H9 (cell line): ENCODE measurements around the gene C1QB. TPM values are rescaled to one million over a fixed set of nuclear protein-coding genes. Genes with fewer than 3 reads are reported as not detected.

Experiments used
- DNase-seq: peaks from one replicate; pipeline ENCODE4 v3.0.0-alpha.2; 2017
- H2AFZ ChIP-seq: one replicate; pipeline ENCODE4 v1.6.1; 2013; ENCODE audit warnings: mild to moderate bottlenecking, low read length, control low read depth, moderate library complexity
- H2AK5ac ChIP-seq: 2 replicates; pipeline ENCODE4 v1.6.1; 2013; ENCODE audit warnings: low read length, control low read depth, mixed read lengths; ENCODE audit not compliant: insufficient read length
- H2BK120ac ChIP-seq: one replicate; pipeline ENCODE4 v1.6.1; 2013; ENCODE audit warnings: low read depth, mild to moderate bottlenecking, low read length, control low read depth, inconsistent platforms; ENCODE audit not compliant: poor library complexity, severe bottlenecking
- H2BK12ac ChIP-seq: 2 replicates; pipeline ENCODE4 v1.6.1; 2013; ENCODE audit warnings: low read length, control low read depth, mixed read lengths, low read depth; ENCODE audit not compliant: insufficient read length
- H2BK15ac ChIP-seq: 2 replicates; pipeline ENCODE4 v1.6.1; 2013; ENCODE audit warnings: low read depth, low read length, control low read depth
- H2BK20ac ChIP-seq: one replicate; pipeline ENCODE4 v1.6.1; 2013; ENCODE audit warnings: low read depth, mild to moderate bottlenecking, low read length, control low read depth, inconsistent platforms; ENCODE audit not compliant: poor library complexity, severe bottlenecking
- H2BK5ac ChIP-seq: 2 replicates; pipeline ENCODE4 v1.6.1; 2013; ENCODE audit warnings: low read length, control low read depth, mixed read lengths; ENCODE audit not compliant: insufficient read length
- H3K14ac ChIP-seq: 2 replicates; pipeline ENCODE4 v1.6.1; 2013; ENCODE audit warnings: low read length, control low read depth; ENCODE audit not compliant: insufficient read depth
- H3K18ac ChIP-seq: 2 replicates; pipeline ENCODE4 v1.6.1; 2013; ENCODE audit warnings: low read depth, mild to moderate bottlenecking, mixed read lengths, low read length, control low read depth; ENCODE audit not compliant: insufficient read length
- H3K23ac ChIP-seq: 2 replicates; pipeline ENCODE4 v1.6.1; 2013; ENCODE audit warnings: low read length, control low read depth, mixed read lengths, low read depth; ENCODE audit not compliant: insufficient read length
- H3K23me2 ChIP-seq: 2 replicates; pipeline ENCODE4 v1.6.1; 2013; ENCODE audit warnings: low read depth, mild to moderate bottlenecking, mixed read lengths, low read length, control low read depth; ENCODE audit not compliant: insufficient read length, poor library complexity, severe bottlenecking
- H3K27ac ChIP-seq: 2 replicates; pipeline ENCODE4 v1.5.1; 2013; ENCODE audit warnings: low read length, control low read depth, mixed read lengths, low read depth; ENCODE audit not compliant: insufficient read length
- H3K27me3 ChIP-seq: 2 replicates; pipeline ENCODE4 v1.6.1; 2013; ENCODE audit warnings: low read length, control low read depth, inconsistent platforms; ENCODE audit not compliant: insufficient read depth
- H3K4ac ChIP-seq: 2 replicates; pipeline ENCODE4 v1.6.1; 2013; ENCODE audit warnings: low read depth, mild to moderate bottlenecking, control low read depth, inconsistent platforms, low read length, moderate library complexity
- H3K4me1 ChIP-seq: 2 replicates; pipeline ENCODE4 v1.6.1; 2013; ENCODE audit warnings: low read length, control low read depth, inconsistent platforms; ENCODE audit not compliant: insufficient read depth
- H3K4me2 ChIP-seq: 2 replicates; pipeline ENCODE4 v1.6.1; 2013; ENCODE audit warnings: low read length, control low read depth, mixed read lengths; ENCODE audit not compliant: insufficient read length, insufficient read depth
- H3K56ac ChIP-seq: 2 replicates; pipeline ENCODE4 v1.6.1; 2013; ENCODE audit warnings: low read depth, mild to moderate bottlenecking, mixed read lengths, low read length, control low read depth; ENCODE audit not compliant: insufficient read length
- H3K79me1 ChIP-seq: 2 replicates; pipeline ENCODE4 v1.6.1; 2013; ENCODE audit warnings: low read depth, mild to moderate bottlenecking, moderate library complexity, low read length, control low read depth, inconsistent platforms; ENCODE audit not compliant: insufficient read depth, poor library complexity, severe bottlenecking
- H3K79me2 ChIP-seq: 2 replicates; pipeline ENCODE4 v1.6.1; 2013; ENCODE audit warnings: low read length, control low read depth, inconsistent platforms; ENCODE audit not compliant: insufficient read depth
- H3K9ac ChIP-seq: 2 replicates; pipeline ENCODE4 v1.6.1; 2013; ENCODE audit warnings: low read length, control low read depth, mixed read lengths; ENCODE audit not compliant: insufficient read length; ENCODE audit errors: extremely low read depth
- H3K9me3 ChIP-seq: one replicate; pipeline ENCODE4 v1.6.1; 2013; ENCODE audit warnings: low read depth, low read length, inconsistent platforms; ENCODE audit not compliant: control insufficient read depth
- H3T11ph ChIP-seq: one replicate; pipeline ENCODE4 v1.6.1; 2013; ENCODE audit warnings: mild to moderate bottlenecking, low read length, control low read depth, inconsistent platforms
- H4K20me1 ChIP-seq: one replicate; pipeline ENCODE4 v1.6.1; 2013; ENCODE audit not compliant: control insufficient read depth, insufficient read length, insufficient read depth
- H4K5ac ChIP-seq: 2 replicates; pipeline ENCODE4 v1.6.1; 2013; ENCODE audit warnings: low read depth, mild to moderate bottlenecking, mixed read lengths, low read length, control low read depth; ENCODE audit not compliant: insufficient read length
- H4K8ac ChIP-seq: replicated peaks from 2 replicates; pipeline ENCODE4 v1.6.1; 2013; ENCODE audit warnings: low read length, control low read depth, mixed read lengths, low read depth; ENCODE audit not compliant: insufficient read length
- H4K91ac ChIP-seq: 2 replicates; pipeline ENCODE4 v1.6.1; 2013; ENCODE audit warnings: low read depth, mild to moderate bottlenecking, moderate library complexity, mixed read lengths, low read length, control low read depth; ENCODE audit not compliant: insufficient read length
- H3K27ac Mint-ChIP-seq, 3 experiments: 2 replicates in 2 of 3; 3 replicates in 1 of 3; pipeline ENCODE4 v1.8.0; 2020 to 2021; ENCODE audit warnings: mixed read lengths in 3 of 3, mild to moderate bottlenecking in 1 of 3, moderate library complexity in 1 of 3
- H3K27me3 Mint-ChIP-seq: 2 replicates; pipeline ENCODE4 v1.8.0; 2021; ENCODE audit warnings: low read depth, mild to moderate bottlenecking, moderate library complexity, mixed read lengths
- H3K36me3 Mint-ChIP-seq, 3 experiments: 2 replicates in 2 of 3; 3 replicates in 1 of 3; pipeline ENCODE4 v1.8.0; 2020 to 2021; ENCODE audit warnings: low read depth in 3 of 3, mixed read lengths in 3 of 3; ENCODE audit not compliant: insufficient read depth in 1 of 3
- H3K4me1 Mint-ChIP-seq, 2 experiments: 2 replicates each; pipeline ENCODE4 v1.8.0; 2020; ENCODE audit warnings: mixed read lengths in 2 of 2
- H3K4me3 Mint-ChIP-seq, 2 experiments: 2 replicates in 1 of 2; 3 replicates in 1 of 2; pipeline ENCODE4 v1.8.0; 2020 to 2021; ENCODE audit warnings: mild to moderate bottlenecking in 2 of 2, mixed read lengths in 2 of 2, moderate library complexity in 1 of 2
- H3K9me3 Mint-ChIP-seq, 2 experiments: 2 replicates in 1 of 2; 3 replicates in 1 of 2; pipeline ENCODE4 v1.8.0; 2020; ENCODE audit warnings: mild to moderate bottlenecking in 2 of 2, mixed read lengths in 2 of 2, moderate library complexity in 1 of 2
- WGBS: extraction: QIAGEN DNeasy Blood & Tissue Kit; methylation state at CpG from one replicate; pipeline ENCODE4 v1.1.7; 2013; ENCODE audit warnings: missing lambda C conversion rate, low lambda C conversion rate, mixed read lengths; ENCODE audit not compliant: insufficient read length; ENCODE audit errors: extremely low coverage; 5-methylcytosine and 5-hydroxymethylcytosine counted together
- total RNA-seq: library from RNA; stranded (reverse); gene quantifications from 2 replicates; pipeline ENCODE4 v1.2.1, GENCODE V29; 2021
- TF ChIP-seq, protein P1 (sequence below): fragments of 200-600 bp; sonication (generic); conservative IDR thresholded peaks from 3 replicates; pipeline ENCODE4 v1.8.0; 2021; ENCODE audit warnings: antibody characterized with exemption, mild to moderate bottlenecking

The C1QB gene
- total RNA-seq, 1 experiment from 2014 or later: not detected

DNA sequence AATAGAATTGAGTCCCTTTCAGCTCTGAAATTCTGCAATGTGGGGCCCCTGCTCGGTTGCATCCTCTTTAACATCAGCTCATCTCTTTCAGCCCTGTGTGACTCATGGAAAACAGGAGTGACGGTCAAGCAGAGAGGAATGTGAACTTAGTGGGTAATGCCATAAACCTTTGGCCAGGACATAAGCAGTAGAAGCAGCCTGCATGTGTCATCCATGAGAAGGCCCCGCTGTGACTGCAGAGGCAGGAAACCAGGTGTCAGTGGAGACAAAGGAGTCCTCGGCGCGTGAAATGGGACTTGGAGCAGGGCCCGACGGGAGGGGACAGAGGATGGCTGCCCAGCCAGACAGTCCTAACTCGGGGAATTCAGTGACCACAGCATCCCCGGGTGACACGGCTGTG, 36.5 kb downstream of the C1QB start:
- Histone ChIP-seq H3K4ac (no peak overlapping the region), H2BK12ac (no peak overlapping the region), H2BK120ac (no peak overlapping the region), H3K4me1 (no peaks in the 10 kb centered on the region; the same call in 1 of the 2 replicates), H4K5ac (no peak overlapping the region), H3K79me1 (no peaks in the 10 kb centered on the region), H4K8ac (no peak overlapping the region), H2AK5ac (no peak overlapping the region), H3K18ac (no peak overlapping the region), H3K4me2 (no peak overlapping the region), H3T11ph (no peak overlapping the region), H3K14ac (no peak overlapping the region), H3K27me3 (no peaks in the 10 kb centered on the region), H3K9ac (no peak overlapping the region), H4K91ac (no peak overlapping the region), H3K56ac (no peak overlapping the region), H2BK5ac (no peak overlapping the region), H3K23ac (no peak overlapping the region), H3K27ac (no peak overlapping the region), H3K9me3 (no peaks in the 10 kb centered on the region), H3K23me2 (no peaks in the 10 kb centered on the region), H2BK20ac (no peak overlapping the region), H3K79me2 (no peaks in the 10 kb centered on the region), H2AFZ (peak overlapping the region; percentile 35), H4K20me1 (no peaks in the 10 kb centered on the region), H2BK15ac (no peak overlapping the region)
- Mint-ChIP-seq H3K4me1 (peaks cover 5 to 10% of the 10 kb centered on the region in 2 experiments), H3K4me3 (no peak overlapping the region), H3K36me3 (no peaks in the 10 kb centered on the region), H3K27me3 (peaks cover 13% of the 10 kb centered on the region), H3K27ac (no peak overlapping the region; a peak in 1 of 7 replicates), H3K9me3 (no peaks in the 10 kb centered on the region)
- DNase-seq: no peak
- TF ChIP-seq, protein P1, sequence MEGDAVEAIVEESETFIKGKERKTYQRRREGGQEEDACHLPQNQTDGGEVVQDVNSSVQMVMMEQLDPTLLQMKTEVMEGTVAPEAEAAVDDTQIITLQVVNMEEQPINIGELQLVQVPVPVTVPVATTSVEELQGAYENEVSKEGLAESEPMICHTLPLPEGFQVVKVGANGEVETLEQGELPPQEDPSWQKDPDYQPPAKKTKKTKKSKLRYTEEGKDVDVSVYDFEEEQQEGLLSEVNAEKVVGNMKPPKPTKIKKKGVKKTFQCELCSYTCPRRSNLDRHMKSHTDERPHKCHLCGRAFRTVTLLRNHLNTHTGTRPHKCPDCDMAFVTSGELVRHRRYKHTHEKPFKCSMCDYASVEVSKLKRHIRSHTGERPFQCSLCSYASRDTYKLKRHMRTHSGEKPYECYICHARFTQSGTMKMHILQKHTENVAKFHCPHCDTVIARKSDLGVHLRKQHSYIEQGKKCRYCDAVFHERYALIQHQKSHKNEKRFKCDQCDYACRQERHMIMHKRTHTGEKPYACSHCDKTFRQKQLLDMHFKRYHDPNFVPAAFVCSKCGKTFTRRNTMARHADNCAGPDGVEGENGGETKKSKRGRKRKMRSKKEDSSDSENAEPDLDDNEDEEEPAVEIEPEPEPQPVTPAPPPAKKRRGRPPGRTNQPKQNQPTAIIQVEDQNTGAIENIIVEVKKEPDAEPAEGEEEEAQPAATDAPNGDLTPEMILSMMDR: no peak
- no CpG with 5 or more reads among the region's 11 CpGs for WGBS
